ENCODE results near the gene PPA1. TPM values are rescaled to one million over a fixed set of nuclear protein-coding genes. Genes with fewer than 3 reads are reported as not detected.

PPA1 gene
- total RNA-seq, 1 donor from 2014 or later, result 175 TPM

GRCh38 chr10:70212879-70213278 is 20.4 kb downstream of the PPA1 start:
- TF ChIP-seq CTCF (IDR thresholded peaks at IDR 0.05), result no peak
- H3K27me3 ChIP-seq, result no peaks in the 10 kb centered on the region
- no peaks in the 10 kb centered on the region for H3K4me1 ChIP-seq
- H3K9me3 ChIP-seq, result no peaks in the 10 kb centered on the region
- no peak overlapping the region for H3K27ac ChIP-seq
- intact Hi-C loops (cut with DNase I), result no loop called here
- no peak for DNase-seq
- peaks cover 95% of the 10 kb centered on the region for H3K36me3 ChIP-seq
- no peak overlapping the region for H3K4me3 ChIP-seq
- ATAC-seq, result no peak

GRCh38 chr10:70212277-70212676 is 21.0 kb downstream of the PPA1 start:
- no peak overlapping the region for H3K4me3 ChIP-seq
- H3K27ac ChIP-seq, result no peak overlapping the region
- TF ChIP-seq CTCF (IDR thresholded peaks at IDR 0.05), result no peak
- intact Hi-C loops (cut with DNase I), result no loop called here
- DNase-seq (no peak), ATAC-seq (no peak)
- H3K4me1 ChIP-seq, result no peaks in the 10 kb centered on the region
- H3K36me3 ChIP-seq, result peaks cover 95% of the 10 kb centered on the region
- no peaks in the 10 kb centered on the region for H3K9me3 ChIP-seq
- H3K27me3 ChIP-seq, result no peaks in the 10 kb centered on the region

- H3K4me3 ChIP-seq, result no peak overlapping the region
- H3K27me3 ChIP-seq, result no peaks in the 10 kb centered on the region
- intact Hi-C loops (cut with DNase I), result no loop called here
- DNase-seq, result no peak
- H3K27ac ChIP-seq, result no peak overlapping the region
- H3K36me3 ChIP-seq, result peaks cover 95% of the 10 kb centered on the region
- no peaks in the 10 kb centered on the region for H3K4me1 ChIP-seq
- no peak for TF ChIP-seq CTCF (IDR thresholded peaks at IDR 0.05)
- no peak for ATAC-seq
- H3K9me3 ChIP-seq, result no peaks in the 10 kb centered on the region
These were observed 26.5 kb downstream of the PPA1 start for GRCh38 chr10:70206762-70207161.

- ATAC-seq (no peak), DNase-seq (no peak)
- H3K27me3 ChIP-seq, result no peaks in the 10 kb centered on the region
- H3K36me3 ChIP-seq, result peaks cover 81% of the 10 kb centered on the region
- no peaks in the 10 kb centered on the region for H3K4me1 ChIP-seq
- intact Hi-C loops (cut with DNase I), result no loop called here
- H3K27ac ChIP-seq, result no peak overlapping the region
- H3K4me3 ChIP-seq, result no peak overlapping the region
- no peak for TF ChIP-seq CTCF (IDR thresholded peaks at IDR 0.05)
- H3K9me3 ChIP-seq, result no peaks in the 10 kb centered on the region
These were observed 32.1 kb downstream of the PPA1 start for GRCh38 chr10:70201105-70201504.

- DNase-seq (no peak), ATAC-seq (no peak)
- Histone ChIP-seq H3K4me1 (peaks cover 6% of the 10 kb centered on the region), H3K27me3 (no peaks in the 10 kb centered on the region), H3K4me3 (no peak overlapping the region), H3K27ac (no peak overlapping the region), H3K36me3 (peaks cover 59% of the 10 kb centered on the region), H3K9me3 (no peaks in the 10 kb centered on the region)
- intact Hi-C loops (cut with DNase I), result no loop called here
- TF ChIP-seq CTCF (IDR thresholded peaks at IDR 0.05), result no peak
These were observed 34.3 kb downstream of the PPA1 start for GRCh38 chr10:70198696-70199466.

All from upper lobe of right lung (tissue), 1 donor.